HG02588 (cell line): ENCODE data around the gene ABHD6.
A peak's percentile ranks its signal among the peaks of the same experiment; 100 is the strongest.
"Not testable (repeated sequence)": the region's sequence is repeated elsewhere in the genome, so short reads cannot be mapped to it uniquely, and the experiment has no call there.

Experiments
- ATAC-seq: cut with Tn5 transposase; IDR thresholded peaks from one replicate; pipeline ENCODE4 v1.9.1; 2021; ENCODE audit warnings: mild to moderate bottlenecking, moderate library complexity; ENCODE audit not compliant: unreplicated experiment

The ABHD6 gene, protein sequence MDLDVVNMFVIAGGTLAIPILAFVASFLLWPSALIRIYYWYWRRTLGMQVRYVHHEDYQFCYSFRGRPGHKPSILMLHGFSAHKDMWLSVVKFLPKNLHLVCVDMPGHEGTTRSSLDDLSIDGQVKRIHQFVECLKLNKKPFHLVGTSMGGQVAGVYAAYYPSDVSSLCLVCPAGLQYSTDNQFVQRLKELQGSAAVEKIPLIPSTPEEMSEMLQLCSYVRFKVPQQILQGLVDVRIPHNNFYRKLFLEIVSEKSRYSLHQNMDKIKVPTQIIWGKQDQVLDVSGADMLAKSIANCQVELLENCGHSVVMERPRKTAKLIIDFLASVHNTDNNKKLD

GRCh38 chr3:58237238-58237940 lies at the start of gene ABHD6:
ABHD6 (plus strand) TSS chr3:58237792; CDS start chr3:58256587, 18,795 bp downstream.
- ATAC-seq, result peak; percentile 75

- ATAC-seq, result no peak
Measured at GRCh38 chr3:58188173-58188564, 49.4 kb upstream of the ABHD6 start.

- no peak for ATAC-seq
Measured at GRCh38 chr3:58188921-58189451, 48.6 kb upstream of the ABHD6 start.

GRCh38 chr3:58189691-58190090 lies 47.9 kb upstream of the ABHD6 start:
- no peak for ATAC-seq

DNA sequence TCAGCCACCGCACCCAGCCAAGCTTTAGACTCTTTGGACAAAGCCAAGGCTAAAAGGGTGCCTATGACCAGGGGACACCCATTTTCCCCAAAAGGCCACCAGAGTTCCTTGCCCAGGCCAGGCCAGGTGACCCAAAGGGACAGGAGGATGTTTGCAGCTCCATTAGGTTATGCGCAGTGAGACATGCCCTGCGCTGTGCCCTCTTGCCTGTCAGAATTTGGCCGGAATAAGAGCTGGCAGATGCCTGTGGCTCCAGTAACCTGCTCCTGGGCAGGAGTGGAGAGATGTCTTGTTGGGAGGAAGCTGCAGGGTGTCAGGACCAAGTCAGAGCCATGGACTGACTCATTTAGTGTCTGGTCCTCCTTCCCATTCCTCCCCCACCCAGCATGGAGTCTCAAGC lies 47.3 kb upstream of the ABHD6 start:
- no peak for ATAC-seq

- ATAC-seq, result no peak
Measured at GRCh38 chr3:58190882-58191281, 46.7 kb upstream of the ABHD6 start.

- no peak for ATAC-seq
Measured at GRCh38 chr3:58191361-58191991, 46.1 kb upstream of the ABHD6 start.

- ATAC-seq, result no peak
Measured at GRCh38 chr3:58192069-58192468, 45.5 kb upstream of the ABHD6 start.

DNA sequence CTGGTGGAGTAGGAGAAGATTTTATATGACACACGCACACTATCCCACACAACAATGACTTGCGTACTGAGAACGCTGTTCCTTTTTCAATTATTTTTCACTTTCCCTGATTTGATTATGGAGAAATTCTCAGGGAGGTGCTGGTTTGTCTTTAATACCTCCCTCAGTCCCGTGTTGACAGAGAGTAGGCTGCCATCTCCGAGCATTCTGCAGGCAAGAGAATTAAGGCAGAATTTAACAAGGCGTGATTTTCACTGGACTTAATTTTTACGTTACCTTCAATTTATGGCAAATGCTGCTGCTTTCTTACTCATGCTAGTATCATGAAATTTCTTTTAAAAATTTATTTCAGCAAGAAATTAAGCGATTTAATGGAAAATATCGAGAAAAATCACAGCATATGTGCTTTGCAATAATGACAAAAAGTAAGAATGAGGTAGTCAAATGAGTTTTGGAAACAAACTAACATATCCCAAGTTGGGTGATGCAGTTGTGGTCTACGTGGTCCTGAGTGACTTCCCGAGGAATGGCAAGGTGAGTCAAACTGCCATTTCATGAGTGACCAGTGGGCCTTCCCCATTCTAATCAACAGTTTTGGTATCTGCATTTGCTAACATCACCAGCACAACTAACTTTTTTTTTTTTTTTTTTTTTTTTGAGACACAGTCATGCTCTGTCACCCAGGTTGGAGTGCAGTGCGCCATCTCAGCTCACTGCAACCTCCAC lies 43.7 kb upstream of the ABHD6 start:
- no peak for ATAC-seq

GRCh38 chr3:58197588-58197987 lies 40.0 kb upstream of the ABHD6 start:
- ATAC-seq, result no peak

DNA sequence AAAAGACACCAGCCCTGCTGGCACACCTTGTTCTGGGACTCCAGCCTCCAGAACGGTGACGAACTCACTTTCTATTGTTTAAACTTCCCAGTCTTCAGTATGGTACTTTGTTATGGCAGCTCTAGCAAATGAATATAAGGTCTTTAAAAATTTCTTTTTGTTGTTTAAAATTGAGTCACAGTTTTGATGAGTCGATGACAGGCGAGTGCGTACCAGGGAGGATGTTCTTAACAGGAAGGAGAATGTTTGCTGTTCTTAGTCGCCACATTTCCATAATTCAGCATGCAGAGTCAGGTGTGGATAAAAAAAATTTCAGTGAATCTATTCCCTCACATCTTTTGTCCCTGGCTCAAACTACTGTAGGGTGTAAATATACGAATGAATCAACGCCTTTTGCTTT lies 39.2 kb upstream of the ABHD6 start:
- no peak for ATAC-seq

- ATAC-seq, result no peak
Measured at GRCh38 chr3:58198804-58199203, 38.8 kb upstream of the ABHD6 start.

DNA sequence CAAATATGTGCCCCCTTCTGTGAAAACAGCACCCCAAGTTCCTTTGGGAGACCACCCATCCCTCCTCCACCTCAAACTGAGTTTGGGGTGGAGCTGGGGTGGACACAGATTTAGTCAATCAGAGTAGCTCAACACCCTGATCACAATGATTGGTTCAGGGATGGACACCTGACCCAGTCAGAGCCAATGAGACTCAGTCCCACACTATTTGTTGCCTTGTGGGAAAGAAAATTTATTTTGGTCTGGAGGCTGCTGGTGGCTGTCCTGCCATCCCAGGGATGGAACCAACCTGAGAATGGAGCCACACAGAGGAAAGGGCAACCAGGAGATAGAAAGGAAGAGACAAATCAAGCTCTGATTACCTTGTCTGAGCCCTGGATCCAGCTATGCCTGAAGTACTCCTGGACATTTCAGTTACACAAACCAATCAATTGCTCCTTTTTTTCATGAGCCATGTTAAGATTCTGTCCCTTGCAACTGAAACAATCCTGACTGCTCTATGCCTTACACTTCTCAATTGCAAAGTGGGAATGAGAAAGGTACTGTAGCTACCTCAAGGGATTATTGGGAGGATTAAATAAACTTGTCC lies 37.4 kb upstream of the ABHD6 start:
- no peak for ATAC-seq

GRCh38 chr3:58200846-58201355 lies 36.7 kb upstream of the ABHD6 start:
- ATAC-seq, result no peak

GRCh38 chr3:58201451-58201850 lies 36.1 kb upstream of the ABHD6 start:
- not testable (repeated sequence) for ATAC-seq

DNA sequence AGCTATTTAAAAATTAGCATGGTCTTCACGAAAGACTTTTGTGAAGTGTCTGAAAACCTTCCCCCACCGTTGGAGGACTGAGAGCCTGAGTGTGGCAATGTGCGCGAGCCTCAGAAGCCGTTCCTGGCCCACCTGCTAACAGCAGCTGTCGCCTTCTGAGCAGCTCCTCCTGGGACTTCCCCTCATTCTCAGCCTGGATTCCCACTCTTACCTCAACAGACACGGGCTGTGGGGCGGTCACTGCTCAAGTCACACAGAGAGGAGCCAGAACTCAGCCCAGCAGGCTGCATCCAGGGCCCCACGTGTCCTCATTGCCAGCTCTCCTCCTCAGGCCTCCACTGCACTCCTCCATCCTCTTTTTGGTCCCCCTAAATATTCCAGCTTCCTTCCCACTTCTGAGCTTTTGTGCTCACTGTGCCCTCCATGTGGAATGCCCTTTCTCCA lies 34.7 kb upstream of the ABHD6 start:
- ATAC-seq, result peak; percentile 82

DNA sequence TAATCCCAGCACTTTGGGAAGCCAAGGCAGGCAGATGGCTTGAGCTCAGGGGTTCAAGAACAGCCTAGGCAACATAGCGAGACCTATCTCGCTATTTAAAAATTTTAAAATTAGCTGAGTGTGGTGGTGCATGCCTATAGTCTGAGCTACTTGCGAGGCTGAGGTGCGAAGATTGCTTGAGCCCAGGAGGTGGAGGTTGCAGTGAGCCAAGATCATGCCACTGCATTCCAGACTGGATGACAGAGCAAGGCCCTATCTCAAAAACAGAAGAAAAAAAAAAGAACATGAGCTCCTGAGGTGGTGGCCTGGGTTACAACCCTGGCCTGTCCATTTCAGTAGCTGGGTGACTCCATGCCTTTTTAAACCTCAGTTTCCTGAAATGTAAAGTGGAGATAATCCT lies 34.1 kb upstream of the ABHD6 start:
- no peak for ATAC-seq

DNA sequence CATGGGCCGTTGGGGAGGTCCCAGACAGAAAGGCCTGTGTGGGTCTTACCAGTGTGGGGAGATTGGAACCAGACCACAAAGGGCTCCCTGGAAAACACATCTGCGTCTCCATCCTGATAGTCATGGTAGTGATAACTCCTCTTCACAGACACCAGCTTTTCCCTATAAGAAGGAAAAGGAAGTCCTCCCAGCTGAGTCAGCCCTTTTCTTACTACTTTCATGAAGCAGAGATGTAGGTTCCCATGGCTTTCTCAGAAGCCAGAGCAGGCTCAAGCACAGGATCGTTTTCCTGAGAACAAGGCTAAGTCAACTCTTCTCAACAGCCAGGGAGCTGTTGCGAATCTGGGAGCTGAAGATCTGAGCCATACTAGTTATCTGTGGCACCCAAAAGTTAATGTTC lies 32.9 kb upstream of the ABHD6 start:
- no peak for ATAC-seq

DNA sequence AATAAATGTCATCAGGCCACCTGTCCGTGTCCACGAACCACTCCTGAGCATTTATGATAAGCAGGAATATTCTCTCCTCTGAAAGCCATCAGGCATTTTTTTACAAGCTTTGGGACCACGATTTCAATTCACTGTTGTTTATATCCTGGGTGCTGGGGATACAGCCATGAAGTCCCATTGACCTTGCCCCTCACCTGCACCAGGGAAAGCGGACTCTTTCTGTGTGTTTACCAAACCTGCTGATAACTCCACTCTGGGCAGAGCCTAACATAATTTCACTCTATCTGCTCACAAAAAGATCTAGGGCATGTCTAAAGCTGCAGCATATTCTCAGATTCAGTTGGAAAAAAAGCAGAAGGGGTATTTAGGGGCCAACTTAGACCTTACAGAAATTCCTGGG lies 31.6 kb upstream of the ABHD6 start:
- ATAC-seq, result no peak

DNA sequence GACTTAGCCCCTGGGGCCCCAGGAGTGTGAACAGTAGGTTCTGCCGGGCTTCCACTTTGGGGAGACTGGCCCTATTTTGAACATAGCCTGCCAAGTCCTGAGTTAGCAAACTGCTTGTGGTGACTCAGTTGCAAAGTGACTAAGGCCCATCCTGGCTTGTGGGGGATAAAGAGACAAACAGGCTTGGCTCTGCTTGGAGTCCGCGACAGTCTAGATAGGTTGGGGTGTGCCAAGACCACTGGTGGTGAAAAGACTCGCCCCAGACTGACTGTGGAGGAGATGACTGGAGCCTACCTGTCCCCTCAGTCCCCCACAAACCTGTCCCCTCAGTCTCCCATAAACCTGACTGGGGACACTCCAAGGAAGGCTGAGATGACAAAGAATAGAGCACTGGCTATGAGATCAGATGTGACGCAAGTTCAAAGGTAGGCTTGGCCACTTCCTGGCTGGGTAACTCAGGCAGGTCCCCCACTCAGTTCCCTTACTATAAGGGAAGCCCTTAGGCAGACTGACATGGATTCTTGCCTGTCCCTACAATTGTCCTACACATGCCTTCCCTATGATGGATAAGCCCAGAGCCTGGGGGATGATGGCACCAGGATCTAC lies 31.1 kb upstream of the ABHD6 start:
- ATAC-seq, result no peak
